Adrenal gland (tissue), 12 donors: Measurements from ENCODE around the gene TSPAN10. TPM values are rescaled to one million over a fixed set of nuclear protein-coding genes. Genes with fewer than 3 reads are reported as not detected.
A peak's percentile ranks its signal among the peaks of the same experiment; 100 is the strongest.

Experiments used
- DNase-seq, 7 donors: peaks; one replicate each; pipeline ENCODE4 v3.0.0-alpha.2; 2019 to 2020
- H3K27ac ChIP-seq, 5 donors: fragments of 200-600 bp; sonication (generic) in 4 of 5; 1 replicate in 3 of 5; 2 replicates in 2 of 5; pipeline versions ENCODE4 v1.5.1 to v1.8.0; 2016 to 2020; ENCODE audit warnings: mild to moderate bottlenecking in 1 of 5
- H3K27me3 ChIP-seq: fragments of 200-600 bp; 2 replicates; pipeline ENCODE4 v1.8.0; 2021
- H3K36me3 ChIP-seq, 2 donors: fragments of 200-600 bp; replicated peaks in 1 of 2; 1 replicate in 1 of 2; 2 replicates in 1 of 2; pipeline versions ENCODE4 v1.5.1 to v1.8.0; 2018 to 2022
- H3K4me1 ChIP-seq, 2 donors: fragments of 200-600 bp; replicated peaks in 1 of 2; 1 replicate in 1 of 2; 2 replicates in 1 of 2; pipeline versions ENCODE4 v1.5.1 to v1.8.0; 2018 to 2021
- H3K4me3 ChIP-seq, 4 donors: fragments of 200-600 bp; sonication (generic) in 3 of 4; one replicate each; pipeline ENCODE4 v1.5.1; 2016 to 2018
- H3K9me3 ChIP-seq, 3 donors: fragments of 200-600 bp; sonication (generic) in 1 of 3; replicated peaks in 1 of 3; 1 replicate in 2 of 3; 2 replicates in 1 of 3; pipeline versions ENCODE4 v1.5.1 to v1.8.0; 2016 to 2021
- CTCF ChIP-seq, 6 experiments: fragments of 450-650 bp in 4 of 6; fragments of 200-600 bp in 2 of 6; sonication (generic) in 1 of 6; IDR thresholded peaks; 1 replicate in 5 of 6; 2 replicates in 1 of 6; pipeline versions ENCODE4 v1.5.1 to v1.8.0; 2016 to 2021; ENCODE audit warnings: antibody characterized with exemption in 6 of 6, mild to moderate bottlenecking in 2 of 6, moderate library complexity in 1 of 6
- POLR2A ChIP-seq, 2 donors: fragments of 450-650 bp; IDR thresholded peaks; one replicate each; pipeline ENCODE4 v1.6.1; 2017; ENCODE audit warnings: antibody characterized with exemption in 2 of 2, mild to moderate bottlenecking in 2 of 2, moderate library complexity in 1 of 2
- WGBS, 4 donors: extraction: QIAGEN DNeasy Blood & Tissue Kit in 2 of 4; methylation state at CpG; one replicate each; pipeline versions ENCODE4 v1.1.5 to v1.1.7; 2013 to 2017; 5-methylcytosine and 5-hydroxymethylcytosine counted together
- intact Hi-C, 2 donors: fragments of 100-400 bp; cut with DNase I; formaldehyde crosslinking; loops; one replicate each; pipeline versions ENCODE4 v1.14.1 to v1.15.0; 2022 to 2023
- polyA plus RNA-seq, 3 donors: library from polyadenylated mRNA; stranded (reverse); fragments of 200-250 nt in 2 of 3; fragments of 350-450 nt in 1 of 3; fragmentation: Illumina TruSeq in 1 of 3; extraction: RNeasy Lipid Tissue Mini Kit (QIAGEN cat#74804) in 1 of 3; gene quantifications; one replicate each; pipeline ENCODE4 v1.2.3, GENCODE V29; 2013 to 2014
- total RNA-seq, 9 donors: library from RNA; depleted of rRNA in 4 of 9; stranded (reverse); fragments of >200 nt in 4 of 9; fragments of 120-200 nt in 1 of 9; fragmentation: NEBNext Ultra II Directional in 1 of 9; extraction: Animal tissue kit (Norgen Biotek cat#: 25700) in 1 of 9; gene quantifications; one replicate each; pipeline versions ENCODE4 v1.1.0 to v1.2.4, GENCODE V29; 2013 to 2023
- donor health status: healthy with polysubstance abuse.
- donor health status: Bipolar disorder and iron deficiency.
- donor health status: DM: yes; HTN: yes; CAD: no.
- donor health status: DM: no; HTN: no; CAD: no.
- donor health status: DM: no; HTN: no; CAD: no.
- donor health status: DM: yes; HTN: yes; CAD: no.

Gene TSPAN10
- total and polyA plus RNA-seq, 12 donors, result 0.18 to 5.9 (median 2.1) TPM

GRCh38 chr17:81621494-81622130 is 15.4 kb upstream of the TSPAN10 start:
- Histone ChIP-seq H3K27ac (peak overlapping the region; percentile 12 to 90 (median 72)), H3K36me3 (peaks cover 0 to 80% of the 10 kb centered on the region in 2 donors), H3K4me3 (no peak overlapping the region), H3K27me3 (no peaks in the 10 kb centered on the region), H3K4me1 (peaks cover 19 to 22% of the 10 kb centered on the region in 2 donors), H3K9me3 (no peaks in the 10 kb centered on the region)
- 39 to 54% (median 43%) methylated on average over 9 to 11 of the region's 11 CpGs for WGBS, 4 donors
- TF ChIP-seq CTCF (IDR thresholded peaks at IDR 0.05), result no peak
- TF ChIP-seq POLR2A (IDR thresholded peaks at IDR 0.05), result peak in 1 of 2 donors; percentile 53
- intact Hi-C loops, result no loop called here
- peak; percentile 50 to 94 (median 90) for DNase-seq

- 79 to 87% (median 83%) methylated on average over 8 of the region's 8 CpGs for WGBS, 4 donors
- Histone ChIP-seq H3K4me3 (no peak overlapping the region), H3K27me3 (no peaks in the 10 kb centered on the region), H3K36me3 (peaks cover 0 to 45% of the 10 kb centered on the region in 2 donors), H3K27ac (no peak overlapping the region), H3K9me3 (no peaks in the 10 kb centered on the region), H3K4me1 (peaks cover under 1 to 20% of the 10 kb centered on the region in 2 donors)
- no peak for DNase-seq
- TF ChIP-seq POLR2A (IDR thresholded peaks at IDR 0.05), result no peak
- intact Hi-C loops, result no loop called here
These were observed 6.7 kb upstream of the TSPAN10 start for GRCh38 chr17:81630274-81630673.

GRCh38 chr17:81631482-81631881 is 5.5 kb upstream of the TSPAN10 start:
- TF ChIP-seq POLR2A (IDR thresholded peaks at IDR 0.05), result no peak
- TF ChIP-seq CTCF (IDR thresholded peaks at IDR 0.05), result no peak
- Histone ChIP-seq H3K27me3 (no peaks in the 10 kb centered on the region), H3K4me3 (no peak overlapping the region), H3K36me3 (peaks cover 0 to 33% of the 10 kb centered on the region in 2 donors), H3K27ac (no peak overlapping the region), H3K4me1 (peaks cover 10 to 30% of the 10 kb centered on the region in 2 donors), H3K9me3 (no peaks in the 10 kb centered on the region)
- no peak for DNase-seq
- intact Hi-C loops, result no loop called here
- 77 to 93% (median 91%) methylated on average over 7 of the region's 7 CpGs for WGBS, 4 donors

GRCh38 chr17:81635431-81635830 is 1.6 kb upstream of the TSPAN10 start:
- Histone ChIP-seq H3K4me3 (peak overlapping the region in 1 of 4 donors; percentile 100), H3K9me3 (no peaks in the 10 kb centered on the region), H3K4me1 (peaks cover 10 to 36% of the 10 kb centered on the region in 2 donors), H3K27me3 (no peaks in the 10 kb centered on the region), H3K27ac (no peak overlapping the region), H3K36me3 (no peaks in the 10 kb centered on the region)
- no peak for TF ChIP-seq CTCF (IDR thresholded peaks at IDR 0.05)
- no peak for TF ChIP-seq POLR2A (IDR thresholded peaks at IDR 0.05)
- intact Hi-C loops, result no loop called here
- 69 to 94% (median 87%) methylated on average over 4 to 5 of the region's 5 CpGs for WGBS, 4 donors
- DNase-seq, result no peak
